SK-N-MC (cell line): Measurements from ENCODE around the gene RAMP1.

ENCODE experiments used
- DNase-seq: peaks from one replicate; pipeline ENCODE4 v3.0.0-alpha.2; 2011; ENCODE audit warnings: low read depth, low spot score
- H3K27ac ChIP-seq: fragments of 200-600 bp; sonication (generic); 2 replicates; pipeline ENCODE4 v1.5.1; 2016; ENCODE audit warnings: mixed run types
- H3K36me3 ChIP-seq: fragments of 200-600 bp; sonication (generic); 2 replicates; pipeline ENCODE4 v1.6.1; 2017; ENCODE audit warnings: antibody characterized with exemption, low read length, mixed read lengths; ENCODE audit not compliant: insufficient read depth
- H3K4me3 ChIP-seq: fragments of 200-600 bp; sonication (generic); 2 replicates; pipeline ENCODE4 v1.5.1; 2016
- H3K9ac ChIP-seq: fragments of 200-600 bp; sonication (generic); 2 replicates; pipeline ENCODE4 v1.8.0; 2017; ENCODE audit warnings: mixed run types, mixed read lengths; ENCODE audit not compliant: insufficient read length
- H3K9me3 ChIP-seq: fragments of 200-600 bp; sonication (generic); 2 replicates; pipeline ENCODE4 v1.6.1; 2017; ENCODE audit warnings: low read depth, mild to moderate bottlenecking, antibody characterized with exemption, low read length, moderate library complexity, mixed read lengths
- EZH2 ChIP-seq: fragments of 200-600 bp; sonication (generic); IDR thresholded peaks from one replicate; pipeline ENCODE4 v1.6.1; 2017; ENCODE audit warnings: antibody characterized with exemption
- FOXP2 ChIP-seq: optimal IDR thresholded peaks from 2 replicates; pipeline ENCODE3; 2011; ENCODE audit warnings: mild to moderate bottlenecking, moderate library complexity; ENCODE audit not compliant: insufficient read depth; ENCODE audit errors: extremely low read length, control extremely low read depth
- POLR2AphosphoS5 ChIP-seq: IDR thresholded peaks from 2 replicates; pipeline ENCODE4 v1.6.1; 2012; ENCODE audit warnings: mild to moderate bottlenecking, low read depth, low read length, borderline replicate concordance

Gene RAMP1

GRCh38 chr2:237873421-237873831, 14.0 kb downstream of the RAMP1 start:
- DNase-seq: no peak
- TF ChIP-seq FOXP2: no peak
- TF ChIP-seq EZH2: no peak
- no peak for TF ChIP-seq POLR2AphosphoS5

GRCh38 chr2:237873897-237874551, 14.6 kb downstream of the RAMP1 start:
- H3K27ac ChIP-seq: peak overlapping the region; percentile 73
- peak overlapping the region; percentile 45; the same call in 1 of the 2 replicates for H3K4me3 ChIP-seq
- no peak for DNase-seq
- no peaks in the 10 kb centered on the region for H3K9me3 ChIP-seq
- H3K36me3 ChIP-seq: no peaks in the 10 kb centered on the region; the same call in 1 of the 2 replicates
- no peak for TF ChIP-seq POLR2AphosphoS5
- no peak for TF ChIP-seq EZH2
- TF ChIP-seq FOXP2: no peak
- H3K9ac ChIP-seq: no peak overlapping the region

More at GRCh38 chr2:237873421-237873831, 14.0 kb downstream of the RAMP1 start:
- H3K9ac ChIP-seq: no peak overlapping the region
- H3K4me3 ChIP-seq: peak overlapping the region; percentile 45; the same call in 1 of the 2 replicates
- H3K27ac ChIP-seq: peak overlapping the region; percentile 73
- no peaks in the 10 kb centered on the region for H3K9me3 ChIP-seq
- H3K36me3 ChIP-seq: no peaks in the 10 kb centered on the region; the same call in 1 of the 2 replicates

GRCh38 chr2:237874585-237875161, 15.2 kb downstream of the RAMP1 start:
- DNase-seq: no peak
- no peak overlapping the region for H3K27ac ChIP-seq
- TF ChIP-seq FOXP2 (no peak), POLR2AphosphoS5 (no peak), EZH2 (no peak)
- no peaks in the 10 kb centered on the region; the same call in 1 of the 2 replicates for H3K36me3 ChIP-seq
- H3K9ac ChIP-seq: no peak overlapping the region
- H3K4me3 ChIP-seq: no peak overlapping the region
- no peaks in the 10 kb centered on the region for H3K9me3 ChIP-seq

GRCh38 chr2:237875256-237876060, 16.0 kb downstream of the RAMP1 start:
- no peak overlapping the region for H3K27ac ChIP-seq
- H3K4me3 ChIP-seq: no peak overlapping the region
- H3K9ac ChIP-seq: no peak overlapping the region
- DNase-seq: no peak
- no peaks in the 10 kb centered on the region for H3K9me3 ChIP-seq
- H3K36me3 ChIP-seq: peaks cover 5% of the 10 kb centered on the region
- TF ChIP-seq FOXP2 (no peak), EZH2 (no peak), POLR2AphosphoS5 (no peak)

- Histone ChIP-seq H3K9me3 (no peaks in the 10 kb centered on the region), H3K36me3 (peaks cover 12% of the 10 kb centered on the region), H3K27ac (no peak overlapping the region), H3K4me3 (no peak overlapping the region), H3K9ac (no peak overlapping the region)
- DNase-seq: no peak
- no peak for TF ChIP-seq POLR2AphosphoS5
- TF ChIP-seq EZH2: no peak
- TF ChIP-seq FOXP2: no peak
Measured at GRCh38 chr2:237876061-237876526, 16.7 kb downstream of the RAMP1 start.

- no peak overlapping the region for H3K27ac ChIP-seq
- TF ChIP-seq EZH2 (no peak), POLR2AphosphoS5 (no peak), FOXP2 (no peak)
- H3K9me3 ChIP-seq: no peaks in the 10 kb centered on the region
- no peak for DNase-seq
- no peak overlapping the region for H3K4me3 ChIP-seq
- no peak overlapping the region for H3K9ac ChIP-seq
- peaks cover 16% of the 10 kb centered on the region for H3K36me3 ChIP-seq
Measured at GRCh38 chr2:237876532-237876931, 17.1 kb downstream of the RAMP1 start.

- no peak overlapping the region for H3K9ac ChIP-seq
- no peak overlapping the region for H3K4me3 ChIP-seq
- TF ChIP-seq POLR2AphosphoS5: no peak
- no peak for TF ChIP-seq FOXP2
- no peak for TF ChIP-seq EZH2
- H3K27ac ChIP-seq: no peak overlapping the region
- no peaks in the 10 kb centered on the region for H3K9me3 ChIP-seq
- peaks cover 21% of the 10 kb centered on the region for H3K36me3 ChIP-seq
- DNase-seq: no peak
Measured at GRCh38 chr2:237876951-237877491, 17.6 kb downstream of the RAMP1 start.
